Kidney (tissue), 14 donors: ENCODE measurements around the gene EIF2B2. TPM values are rescaled to one million over a fixed set of nuclear protein-coding genes. Genes with fewer than 3 reads are reported as not detected.

Experiments
- DNase-seq, 5 donors: peaks; one replicate each; pipeline ENCODE4 v3.0.0-alpha.2; 2013 to 2020
- FAIRE-seq: peaks from 2 replicates; lab custom pipeline; 2012; peaks lifted over from hg19 to GRCh38; lab: Jason Lieb, UNC
- H3K27ac ChIP-seq, 2 donors: one replicate each; pipeline ENCODE4 v1.7.0; 2013; ENCODE audit warnings: low read depth in 2 of 2, low read length in 2 of 2, inconsistent platforms in 1 of 2
- H3K27me3 ChIP-seq: one replicate; pipeline ENCODE4 v1.7.1; 2013; ENCODE audit warnings: low read length, inconsistent platforms; ENCODE audit not compliant: control insufficient read depth, insufficient read depth
- H3K36me3 ChIP-seq, 3 donors: one replicate each; pipeline versions ENCODE4 v1.7.0 to v1.7.1; 2013; ENCODE audit warnings: low read length in 3 of 3, control low read depth in 1 of 3, inconsistent platforms in 1 of 3; ENCODE audit not compliant: insufficient read depth in 3 of 3, control insufficient read depth in 2 of 3
- H3K4me1 ChIP-seq, 3 donors: one replicate each; pipeline versions ENCODE4 v1.7.0 to v1.7.1; 2013; ENCODE audit warnings: low read length in 3 of 3, inconsistent platforms in 1 of 3, low read depth in 1 of 3; ENCODE audit not compliant: control insufficient read depth in 2 of 3, insufficient read depth in 2 of 3
- H3K4me3 ChIP-seq, 3 donors: one replicate each; pipeline versions ENCODE4 v1.7.0 to v1.8.1; 2013; ENCODE audit warnings: low read length in 3 of 3, control low read depth in 1 of 3, inconsistent platforms in 1 of 3
- H3K9ac ChIP-seq, 3 donors: one replicate each; pipeline versions ENCODE4 v1.7.0 to v1.7.1; 2013; ENCODE audit warnings: low read length in 3 of 3, control low read depth in 1 of 3, inconsistent platforms in 1 of 3
- H3K9me3 ChIP-seq, 3 donors: one replicate each; pipeline versions ENCODE4 v1.7.0 to v1.7.1; 2013; ENCODE audit warnings: low read length in 3 of 3, control low read depth in 1 of 3, inconsistent platforms in 1 of 3; ENCODE audit not compliant: control insufficient read depth in 2 of 3, insufficient read depth in 1 of 3
- intact Hi-C: fragments of 100-400 bp; cut with DNase I; formaldehyde crosslinking; loops from one replicate; pipeline ENCODE4 v1.11.1; 2022
- polyA plus RNA-seq: library from polyadenylated mRNA; stranded (reverse); fragments of 350-450 nt; fragmentation: Illumina TruSeq; extraction: RNeasy Lipid Tissue Mini Kit (QIAGEN cat#74804); gene quantifications from one replicate; pipeline ENCODE4 v1.2.3, GENCODE V29; 2014; ENCODE audit warnings: low read depth, low replicate concordance; ENCODE audit not compliant: insufficient read depth
- total RNA-seq: library from RNA; stranded (reverse); fragmentation: NEBNext Ultra II Directional; extraction: Animal tissue kit (Norgen Biotek cat#: 25700); gene quantifications from one replicate; pipeline ENCODE4 v1.2.1, GENCODE V29; 2021
- TF ChIP-seq, protein P1 (sequence below): IDR thresholded peaks from 3 replicates; pipeline ENCODE4 v1.5.1; 2012; ENCODE audit warnings: mild to moderate bottlenecking, moderate library complexity, borderline replicate concordance; ENCODE audit not compliant: insufficient read depth; ENCODE audit errors: extremely low read depth
- donor health status: control.
- donor health status: control.
- donor health status: control.
- donor health status: control.
- donor health status: control.
- donor health status: DM: yes; HTN: yes; CAD: no.
- donor health status: Normal renal cell carcinoma (clear cell type).

Gene EIF2B2
- total and polyA plus RNA-seq, 2 donors from 2014 or later = 44.0 to 60.6 TPM

DNA sequence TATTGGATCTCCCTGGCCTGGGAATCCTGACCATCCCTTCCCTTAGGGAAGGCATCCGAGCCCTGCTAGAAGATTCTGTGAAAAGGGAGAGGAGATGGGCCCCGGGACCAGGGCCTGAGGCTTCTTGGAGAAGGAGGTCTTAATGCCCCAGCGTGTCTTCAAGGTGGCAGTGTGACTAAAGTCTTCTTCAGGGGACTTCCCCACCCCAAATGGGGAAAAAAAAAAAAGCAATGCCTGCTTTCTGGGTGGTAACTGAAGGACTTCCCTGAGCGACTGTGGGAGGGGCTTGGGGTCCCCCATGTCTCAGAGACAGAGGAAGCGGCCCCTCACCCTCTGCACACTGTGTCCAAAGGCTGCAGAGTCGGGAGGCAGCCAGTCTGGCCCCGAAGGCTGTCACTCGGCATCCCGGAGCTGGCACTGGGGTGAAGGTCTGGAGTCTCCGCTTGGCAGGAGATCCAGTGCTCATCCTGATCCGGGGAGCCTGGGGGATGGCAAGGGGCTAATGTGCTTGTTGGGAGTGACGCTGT lies 39.5 kb upstream of the EIF2B2 start:
- FAIRE-seq (no peak), DNase-seq (no peak)
- Histone ChIP-seq H3K9ac (no peak overlapping the region), H3K4me1 (no peaks in the 10 kb centered on the region), H3K27me3 (no peaks in the 10 kb centered on the region), H3K36me3 (no peaks in the 10 kb centered on the region), H3K4me3 (no peak overlapping the region), H3K9me3 (no peaks in the 10 kb centered on the region), H3K27ac (no peak overlapping the region)
- TF ChIP-seq, protein P1, sequence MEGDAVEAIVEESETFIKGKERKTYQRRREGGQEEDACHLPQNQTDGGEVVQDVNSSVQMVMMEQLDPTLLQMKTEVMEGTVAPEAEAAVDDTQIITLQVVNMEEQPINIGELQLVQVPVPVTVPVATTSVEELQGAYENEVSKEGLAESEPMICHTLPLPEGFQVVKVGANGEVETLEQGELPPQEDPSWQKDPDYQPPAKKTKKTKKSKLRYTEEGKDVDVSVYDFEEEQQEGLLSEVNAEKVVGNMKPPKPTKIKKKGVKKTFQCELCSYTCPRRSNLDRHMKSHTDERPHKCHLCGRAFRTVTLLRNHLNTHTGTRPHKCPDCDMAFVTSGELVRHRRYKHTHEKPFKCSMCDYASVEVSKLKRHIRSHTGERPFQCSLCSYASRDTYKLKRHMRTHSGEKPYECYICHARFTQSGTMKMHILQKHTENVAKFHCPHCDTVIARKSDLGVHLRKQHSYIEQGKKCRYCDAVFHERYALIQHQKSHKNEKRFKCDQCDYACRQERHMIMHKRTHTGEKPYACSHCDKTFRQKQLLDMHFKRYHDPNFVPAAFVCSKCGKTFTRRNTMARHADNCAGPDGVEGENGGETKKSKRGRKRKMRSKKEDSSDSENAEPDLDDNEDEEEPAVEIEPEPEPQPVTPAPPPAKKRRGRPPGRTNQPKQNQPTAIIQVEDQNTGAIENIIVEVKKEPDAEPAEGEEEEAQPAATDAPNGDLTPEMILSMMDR = no peak
- intact Hi-C loops = no loop called here

DNA sequence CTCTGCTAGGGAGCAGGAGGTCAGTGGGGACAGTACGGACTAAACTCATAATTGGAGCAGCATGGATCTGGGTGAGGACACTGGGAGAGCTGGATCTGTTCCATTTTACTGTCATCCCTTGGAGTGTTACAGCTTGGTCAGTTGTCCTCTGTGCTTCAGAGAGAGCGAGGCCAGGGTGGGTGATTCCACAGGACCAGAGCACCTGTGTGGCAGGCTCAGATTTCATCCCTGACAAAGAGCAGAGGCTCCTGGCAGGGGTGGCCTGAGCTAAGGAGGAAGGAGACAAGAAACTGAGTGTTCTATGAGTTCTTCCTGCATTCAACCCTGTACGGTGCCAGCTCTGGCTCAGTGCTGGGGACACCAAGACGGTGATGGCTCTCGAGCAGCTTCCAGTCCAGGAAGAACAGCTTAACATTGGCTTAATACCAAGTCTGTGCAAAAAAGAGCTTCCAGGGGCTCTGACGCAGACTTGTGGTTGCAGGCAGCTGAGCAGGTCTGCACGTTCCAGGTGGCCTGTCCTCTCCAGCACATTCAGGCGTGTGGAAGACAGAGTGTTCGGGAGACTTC lies 38.9 kb upstream of the EIF2B2 start:
- FAIRE-seq = no peak
- Histone ChIP-seq H3K27ac (no peak overlapping the region), H3K9me3 (no peaks in the 10 kb centered on the region), H3K36me3 (no peaks in the 10 kb centered on the region), H3K4me3 (no peak overlapping the region), H3K9ac (no peak overlapping the region), H3K27me3 (no peaks in the 10 kb centered on the region), H3K4me1 (no peaks in the 10 kb centered on the region)
- TF ChIP-seq, protein P1 = no peak
- peak in 1 of 5 donors; percentile 44 for DNase-seq
- intact Hi-C loops = no loop called here

DNA sequence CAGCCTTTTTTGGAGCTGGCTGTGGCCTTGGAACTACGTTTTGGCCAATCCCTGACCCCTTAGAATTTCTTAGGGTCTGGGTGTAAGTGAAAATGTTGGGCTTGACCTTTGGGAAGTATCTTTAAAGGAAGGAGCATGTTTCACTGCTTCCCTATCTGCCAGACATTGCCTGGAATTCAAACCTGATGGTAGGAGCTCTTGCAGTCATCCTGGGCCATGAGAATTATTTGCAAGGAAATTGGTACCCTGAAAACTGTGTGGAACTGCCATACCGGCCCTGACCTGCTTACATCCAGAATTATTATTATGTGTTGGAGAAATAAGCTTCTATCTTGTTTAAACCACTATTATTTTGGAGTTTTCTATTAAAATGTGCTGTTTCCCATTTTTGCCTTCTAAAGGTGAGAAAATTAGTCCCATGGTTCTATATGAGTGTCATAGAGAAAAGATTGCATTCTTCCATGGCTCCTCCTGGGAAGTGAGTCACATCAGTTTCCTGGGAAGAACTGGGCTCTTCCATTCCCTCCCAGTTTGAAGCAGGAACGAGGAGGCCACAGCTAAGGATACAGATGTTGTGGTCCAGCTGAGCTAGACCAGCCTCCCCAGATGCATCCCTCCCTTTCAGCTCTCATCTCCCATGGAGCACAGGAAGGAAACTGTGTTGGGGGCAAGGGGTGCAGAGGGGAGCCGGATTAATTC lies 37.8 kb upstream of the EIF2B2 start:
- intact Hi-C loops = no loop called here
- H3K9me3 ChIP-seq = no peaks in the 10 kb centered on the region
- H3K9ac ChIP-seq = no peak overlapping the region
- FAIRE-seq (no peak), DNase-seq (no peak)
- no peaks in the 10 kb centered on the region for H3K36me3 ChIP-seq
- no peak overlapping the region for H3K4me3 ChIP-seq
- no peaks in the 10 kb centered on the region for H3K27me3 ChIP-seq
- TF ChIP-seq, protein P1 = no peak
- no peaks in the 10 kb centered on the region for H3K4me1 ChIP-seq
- H3K27ac ChIP-seq = no peak overlapping the region
